GM18867 (cell line): ENCODE results near the gene CRTC1.
A peak's percentile ranks its signal among the peaks of the same experiment; 100 is the strongest.

Experiments
- ATAC-seq: cut with Tn5 transposase; IDR thresholded peaks from one replicate; pipeline ENCODE4 v1.9.1; 2021; ENCODE audit warnings: mild to moderate bottlenecking, moderate library complexity; ENCODE audit not compliant: unreplicated experiment

The CRTC1 gene, protein sequence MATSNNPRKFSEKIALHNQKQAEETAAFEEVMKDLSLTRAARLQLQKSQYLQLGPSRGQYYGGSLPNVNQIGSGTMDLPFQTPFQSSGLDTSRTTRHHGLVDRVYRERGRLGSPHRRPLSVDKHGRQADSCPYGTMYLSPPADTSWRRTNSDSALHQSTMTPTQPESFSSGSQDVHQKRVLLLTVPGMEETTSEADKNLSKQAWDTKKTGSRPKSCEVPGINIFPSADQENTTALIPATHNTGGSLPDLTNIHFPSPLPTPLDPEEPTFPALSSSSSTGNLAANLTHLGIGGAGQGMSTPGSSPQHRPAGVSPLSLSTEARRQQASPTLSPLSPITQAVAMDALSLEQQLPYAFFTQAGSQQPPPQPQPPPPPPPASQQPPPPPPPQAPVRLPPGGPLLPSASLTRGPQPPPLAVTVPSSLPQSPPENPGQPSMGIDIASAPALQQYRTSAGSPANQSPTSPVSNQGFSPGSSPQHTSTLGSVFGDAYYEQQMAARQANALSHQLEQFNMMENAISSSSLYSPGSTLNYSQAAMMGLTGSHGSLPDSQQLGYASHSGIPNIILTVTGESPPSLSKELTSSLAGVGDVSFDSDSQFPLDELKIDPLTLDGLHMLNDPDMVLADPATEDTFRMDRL

DNA sequence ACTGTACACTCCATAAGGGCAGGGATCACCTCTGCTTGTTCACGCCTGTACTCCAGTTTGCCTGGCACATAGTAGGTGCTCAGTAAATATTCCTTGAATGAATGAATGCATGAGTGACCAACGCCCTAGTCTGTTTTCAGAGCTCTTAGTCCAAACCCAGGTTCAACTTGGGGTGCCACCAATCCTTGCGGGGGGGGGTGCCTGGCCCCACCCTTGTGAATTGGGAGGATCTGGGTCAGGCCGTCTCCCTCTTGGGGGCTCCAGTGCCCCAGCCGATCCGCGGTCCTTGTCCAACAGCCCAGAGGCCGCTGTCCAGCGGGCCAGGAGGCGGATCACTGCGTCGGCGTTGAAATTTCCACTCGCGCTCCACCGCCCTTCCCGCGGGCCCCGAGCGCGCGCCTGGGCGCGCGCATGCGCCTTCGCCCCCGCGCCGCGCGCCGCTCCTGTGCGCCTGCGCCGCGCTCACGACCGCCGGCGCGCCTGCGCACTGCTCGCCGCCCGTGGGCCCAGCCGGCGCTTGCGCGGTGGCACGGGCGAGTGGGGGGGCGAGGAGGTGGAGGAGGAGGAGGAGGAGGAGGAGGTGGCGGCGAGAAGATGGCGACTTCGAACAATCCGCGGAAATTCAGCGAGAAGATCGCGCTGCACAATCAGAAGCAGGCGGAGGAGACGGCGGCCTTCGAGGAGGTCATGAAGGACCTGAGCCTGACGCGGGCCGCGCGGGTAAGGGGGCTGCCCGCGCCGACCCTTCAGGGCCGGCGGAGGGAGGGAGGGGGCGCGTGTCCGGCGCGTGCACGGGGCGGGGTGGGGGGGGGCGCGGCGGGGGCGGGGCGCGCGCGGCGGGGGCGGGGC lies at the start of gene CRTC1:
Gene CRTC1, plus strand, starts transcription at position 572 of the 849 bp plus-strand sequence. Its CDS starts 23 bp downstream, at position 595.
- peak; percentile 75 for ATAC-seq

DNA sequence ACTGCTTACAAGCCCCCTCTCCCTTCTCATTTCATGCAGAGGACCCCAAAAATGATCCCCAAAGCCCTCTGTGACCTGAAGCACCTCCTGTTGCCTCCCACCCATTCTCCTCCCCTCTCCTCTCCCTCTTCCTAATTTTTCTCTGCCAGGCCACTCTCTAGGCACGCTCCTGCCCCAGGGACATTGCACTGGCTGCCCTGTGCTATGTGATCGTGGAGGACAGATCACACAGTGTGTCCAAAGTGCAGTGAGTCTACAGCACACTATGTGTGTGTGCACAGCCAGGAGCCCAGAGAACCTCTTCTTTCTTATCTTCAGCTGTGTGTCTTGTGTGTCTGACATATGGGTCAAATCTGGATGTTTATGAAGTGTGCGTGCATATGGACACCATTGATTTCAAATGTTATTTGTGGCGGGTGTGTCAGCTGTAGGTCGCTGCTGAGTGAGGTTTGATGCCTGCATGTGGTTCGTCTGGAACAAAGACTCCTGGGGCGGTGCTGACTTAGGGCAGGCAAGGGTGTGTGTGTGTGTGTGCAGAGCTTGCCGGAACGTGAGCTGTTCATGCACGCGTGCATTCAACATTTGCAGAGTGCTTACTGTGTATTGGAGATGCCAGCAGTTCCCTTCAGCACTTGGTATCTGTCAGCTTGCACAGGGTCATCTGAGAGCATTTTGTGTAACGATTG lies 48.7 kb upstream of the CRTC1 start:
- no peak for ATAC-seq

DNA sequence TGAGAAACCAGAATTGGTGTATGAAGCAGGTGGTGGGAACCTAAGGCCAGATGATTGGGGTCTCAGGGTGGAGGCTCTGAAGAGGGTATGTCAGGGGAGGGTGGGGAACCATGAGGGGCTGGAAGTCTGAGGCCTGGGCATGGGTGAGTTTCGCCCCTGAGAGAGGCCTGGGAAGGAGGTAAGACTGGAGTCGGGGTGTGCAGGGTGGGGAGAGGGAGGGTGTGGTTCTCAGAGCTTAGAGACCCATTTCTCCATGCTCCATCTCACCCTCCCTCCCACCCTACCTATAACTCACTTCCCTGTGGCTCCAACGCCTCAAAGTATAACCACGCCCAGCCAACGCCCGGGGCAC lies 47.7 kb upstream of the CRTC1 start:
- ATAC-seq, result no peak

DNA sequence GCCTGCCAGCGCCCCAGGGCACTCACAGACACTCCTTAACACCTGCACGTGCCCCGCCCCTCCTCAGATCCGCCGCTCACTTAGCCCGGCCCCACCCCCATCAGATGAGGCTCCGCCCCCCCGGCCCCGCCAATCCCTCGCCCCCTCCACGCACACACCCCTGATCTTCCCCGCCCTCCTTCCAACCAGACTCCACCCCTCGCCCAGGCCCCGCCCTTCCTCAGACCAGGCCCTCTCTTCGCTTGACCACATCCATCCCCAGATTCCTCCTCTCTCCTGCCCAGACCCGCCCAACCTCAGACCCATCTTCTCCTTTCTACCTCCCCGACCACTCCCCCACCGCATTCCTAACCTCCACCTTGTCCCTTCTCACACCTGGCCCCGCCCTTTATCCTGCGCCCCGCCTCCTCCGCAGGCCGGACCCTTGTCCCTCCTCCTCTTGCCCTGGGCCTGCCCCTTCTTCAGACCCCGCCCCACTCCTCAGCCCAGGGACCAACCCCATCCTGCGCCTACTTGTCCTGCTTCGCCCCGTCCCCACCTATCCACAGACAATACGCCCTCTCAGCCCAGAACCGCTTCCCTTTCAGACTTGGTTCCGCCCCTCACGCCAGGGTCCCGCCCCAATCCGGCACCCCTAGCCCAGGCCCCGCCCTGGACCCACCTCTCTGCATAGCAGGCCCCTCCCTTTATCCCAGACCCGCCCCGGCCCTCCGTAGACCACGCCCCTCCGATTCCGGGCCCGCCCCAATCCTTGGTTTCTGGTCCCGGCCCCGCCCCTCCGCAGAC lies 47.1 kb upstream of the CRTC1 start:
- peak; percentile 84 for ATAC-seq

DNA sequence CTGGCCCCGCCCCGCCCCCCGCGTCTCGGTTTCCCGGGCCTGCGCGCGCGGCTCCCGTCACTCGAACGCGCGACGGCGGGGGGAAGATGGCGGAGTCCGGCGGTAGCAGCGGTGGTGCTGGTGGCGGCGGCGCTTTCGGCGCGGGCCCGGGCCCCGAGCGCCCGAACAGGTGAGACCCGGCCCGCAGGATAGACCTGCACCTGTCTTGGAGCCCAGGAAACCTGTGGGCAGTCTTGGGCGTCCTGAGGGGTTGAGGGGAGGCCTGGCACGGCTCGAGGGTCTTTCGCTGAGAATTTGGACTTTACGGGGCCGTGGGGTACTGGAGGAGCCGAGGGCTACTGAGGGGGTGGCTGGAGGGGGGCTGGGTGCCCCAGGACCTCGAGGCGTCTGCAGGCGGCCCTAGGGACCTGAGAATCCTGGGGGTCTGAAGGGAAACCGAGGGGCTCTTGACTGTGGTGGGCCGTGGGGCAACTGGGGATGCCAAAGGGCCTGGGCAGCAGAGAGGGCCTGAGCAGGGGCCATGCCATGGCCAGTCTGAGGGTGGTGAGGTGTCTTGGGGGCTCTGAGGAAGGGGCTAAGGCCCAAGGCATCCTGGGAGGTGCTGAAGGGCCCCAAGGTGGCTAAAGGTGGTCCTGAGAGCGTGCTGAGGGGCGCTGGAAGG lies 46.4 kb upstream of the CRTC1 start, which contains the start of gene KLHL26:
Gene KLHL26, plus strand, starts transcription at position 60 of the 661 bp plus-strand sequence. Its CDS starts 27 bp downstream, at position 87.
- ATAC-seq, result no peak

DNA sequence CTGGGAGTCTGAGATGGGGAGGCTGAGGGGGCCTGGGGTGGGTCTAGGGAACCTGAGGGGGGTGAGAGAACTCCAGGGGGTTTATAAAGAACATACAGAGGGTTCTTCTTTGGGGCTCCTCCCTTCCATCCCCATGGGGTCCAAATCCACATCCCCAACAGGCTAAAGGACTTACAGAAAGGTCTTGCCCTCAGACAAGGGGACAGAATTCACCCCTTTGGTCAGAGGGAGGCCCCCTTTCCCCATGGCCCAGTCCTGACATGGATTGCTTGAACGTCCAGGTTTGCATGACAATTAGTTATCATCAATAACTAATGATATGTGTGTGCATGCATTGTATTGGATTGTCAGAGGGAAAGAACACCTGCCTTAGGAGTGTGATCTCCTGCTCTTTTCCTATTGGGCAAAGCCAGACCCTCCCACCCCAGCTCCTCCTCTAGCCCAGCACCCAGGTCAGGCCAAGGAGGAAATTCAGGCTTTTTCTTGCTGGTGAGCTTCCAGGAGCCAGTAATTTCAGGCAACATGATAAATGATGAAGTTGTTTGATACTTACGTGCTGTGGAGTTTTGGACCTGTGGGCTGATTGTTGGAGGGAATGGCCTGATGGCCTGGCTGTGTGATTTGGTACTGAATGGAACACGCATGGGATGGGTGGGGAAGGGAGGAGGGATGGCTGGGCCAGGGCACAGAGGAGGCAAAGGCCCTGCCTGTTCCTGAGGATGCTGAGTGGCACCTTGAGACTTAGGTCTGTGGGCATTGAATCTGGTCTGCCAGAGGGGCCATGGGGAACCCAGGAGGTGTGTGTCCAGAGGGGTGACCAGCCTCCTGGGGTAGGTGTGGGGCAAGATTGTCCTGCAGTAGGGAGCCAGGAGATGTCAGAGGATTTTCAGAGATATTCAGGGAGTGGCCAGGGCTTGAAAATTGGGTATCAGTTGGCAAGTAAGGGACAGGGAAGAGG lies 45.5 kb upstream of the CRTC1 start:
- no peak for ATAC-seq

DNA sequence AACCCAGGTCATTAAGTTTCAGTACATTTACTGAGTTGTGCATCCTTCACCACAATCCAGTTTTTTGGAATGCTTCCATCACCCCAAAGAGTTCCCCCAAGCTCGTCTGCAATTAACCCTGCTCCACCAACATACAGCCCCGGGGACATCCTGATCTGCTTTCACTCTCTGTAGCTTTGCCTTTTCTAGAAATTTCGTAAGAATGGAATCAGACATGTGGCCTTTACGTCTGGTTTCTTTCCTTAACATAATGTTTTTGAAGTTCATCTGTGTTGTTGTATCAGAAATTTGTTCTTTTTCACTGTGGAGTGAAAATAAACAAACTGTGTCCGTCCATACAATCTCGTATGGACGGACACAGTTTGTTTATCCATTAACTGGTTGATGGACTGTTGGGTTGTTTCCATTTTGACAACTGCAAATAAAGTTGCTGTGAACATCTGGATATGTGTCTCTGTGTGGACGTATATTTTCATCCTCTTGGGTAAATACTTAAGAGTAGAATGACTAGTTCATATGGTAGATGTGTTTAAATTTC lies 43.7 kb upstream of the CRTC1 start:
- ATAC-seq, result no peak

DNA sequence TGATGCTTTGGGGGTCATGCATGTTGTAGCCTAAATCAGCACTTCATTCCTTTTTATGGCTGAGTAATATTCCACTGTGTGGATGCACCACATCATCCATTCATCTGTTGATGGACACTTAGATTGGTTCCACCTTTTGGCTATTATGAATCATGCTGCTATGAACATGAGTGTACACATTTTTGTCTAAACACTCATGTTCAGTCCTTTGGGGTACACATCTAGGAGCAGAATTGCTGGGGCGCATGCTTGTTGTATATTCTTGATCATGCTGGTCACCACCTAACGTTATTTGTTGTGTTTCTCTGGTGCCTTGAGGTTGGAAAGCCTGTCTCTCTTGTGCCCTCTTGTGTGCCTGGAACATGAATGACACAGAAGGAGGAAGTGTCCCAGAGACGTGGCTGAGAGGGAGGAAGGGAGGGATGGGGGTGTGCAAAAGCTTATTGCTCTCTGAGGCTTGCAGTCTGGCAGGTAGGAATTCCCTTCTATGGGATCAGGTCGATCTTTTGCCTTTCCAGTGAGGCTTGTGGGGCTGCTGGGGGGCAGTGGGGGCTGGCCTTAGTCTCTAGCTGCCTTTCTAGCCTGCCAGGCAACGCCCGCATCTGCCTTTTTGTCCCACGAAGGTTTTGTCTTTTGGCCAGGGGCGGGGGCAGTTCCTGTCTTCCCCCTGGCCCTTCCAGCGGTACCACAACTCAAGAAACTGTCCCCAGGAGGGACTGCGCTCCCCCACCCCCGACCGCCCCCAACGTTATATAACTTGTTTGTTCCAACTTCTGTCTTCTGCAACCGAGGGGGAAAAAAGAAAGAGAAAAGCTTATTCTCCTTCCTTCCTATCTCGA lies 39.1 kb upstream of the CRTC1 start:
- no peak for ATAC-seq

DNA sequence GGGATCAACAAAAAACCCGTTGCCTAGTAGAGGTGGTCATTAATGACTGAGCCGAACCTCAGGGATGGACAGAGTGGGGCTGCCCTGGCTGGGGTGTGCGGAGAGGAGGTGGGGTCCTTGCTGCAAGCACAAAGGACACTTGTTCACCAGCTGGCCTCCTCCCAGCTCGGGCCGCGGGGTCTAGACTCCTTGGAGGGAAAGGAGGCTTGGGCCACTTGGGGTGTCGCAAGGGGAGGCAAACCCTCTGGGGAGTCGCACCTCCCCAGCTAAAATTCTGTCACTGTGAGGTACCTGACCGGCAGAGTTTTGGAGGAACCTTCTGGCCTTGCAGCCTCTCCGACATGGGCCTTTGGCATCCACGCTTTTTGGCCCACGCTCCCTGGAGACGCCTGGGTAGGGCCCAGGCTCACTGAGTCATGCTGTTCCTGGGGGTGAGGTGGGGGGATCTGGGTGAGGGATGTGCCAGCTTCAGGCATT lies 38.4 kb upstream of the CRTC1 start:
- no peak for ATAC-seq

DNA sequence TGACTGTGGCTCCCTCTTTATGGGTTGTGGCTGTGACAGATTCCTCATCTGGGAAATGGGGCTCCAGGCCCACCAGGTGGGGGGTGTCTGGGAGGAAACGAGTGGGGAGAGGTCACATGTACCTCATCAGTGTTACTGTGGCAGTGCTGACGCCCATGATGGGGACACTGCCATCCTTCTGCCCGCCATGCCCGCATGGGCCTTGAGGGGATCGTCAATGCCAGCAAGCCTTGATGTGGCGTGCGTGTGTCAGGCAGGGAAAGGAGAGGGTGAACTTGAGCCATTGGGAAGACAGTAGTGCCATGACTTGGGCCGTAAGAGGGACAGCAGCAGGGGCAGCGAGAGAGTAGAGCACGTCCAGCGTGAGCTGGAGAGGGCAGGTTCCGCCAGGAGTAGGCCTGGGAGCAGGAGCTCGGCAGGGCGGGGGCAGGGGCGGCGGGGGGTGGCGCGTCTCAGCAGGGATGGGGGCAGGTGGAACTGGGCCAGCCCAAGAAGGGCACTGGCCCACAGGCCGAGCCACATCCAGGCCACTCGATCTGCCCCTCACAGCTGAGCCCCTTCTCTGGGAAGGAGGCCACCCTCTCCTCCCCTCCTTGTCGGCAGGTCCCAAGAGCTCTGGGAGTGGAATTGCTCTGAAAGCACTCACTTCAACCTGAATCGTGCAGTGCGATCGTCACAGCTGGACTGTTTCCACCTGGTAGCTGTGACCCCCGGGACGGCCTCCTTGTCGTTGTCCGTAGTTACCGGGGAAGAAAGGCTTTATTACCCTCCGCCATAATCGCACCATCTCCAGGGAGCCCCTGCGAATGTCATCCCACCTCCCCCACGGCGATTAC lies 36.7 kb upstream of the CRTC1 start:
- no peak for ATAC-seq

DNA sequence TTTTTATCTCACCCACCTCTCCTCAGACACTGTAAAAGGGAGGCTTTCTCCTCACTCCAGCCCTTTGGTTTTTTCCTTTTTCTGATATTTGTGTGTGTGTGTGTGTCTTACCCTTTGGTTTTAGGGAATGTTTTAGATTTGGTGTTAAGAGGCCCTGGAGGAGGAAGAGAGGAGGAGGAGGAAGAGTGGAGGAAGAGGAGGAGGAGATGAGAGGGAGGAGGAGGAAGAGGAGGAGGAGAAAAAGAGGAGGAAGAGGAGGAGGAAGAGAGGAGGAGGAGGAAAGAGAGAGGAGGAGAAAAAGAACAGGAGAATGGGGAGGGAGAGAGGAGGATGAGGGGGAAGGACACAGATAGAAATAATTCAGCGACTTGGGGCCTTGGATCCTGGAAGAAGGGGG lies 36.1 kb upstream of the CRTC1 start:
- ATAC-seq, result no peak

DNA sequence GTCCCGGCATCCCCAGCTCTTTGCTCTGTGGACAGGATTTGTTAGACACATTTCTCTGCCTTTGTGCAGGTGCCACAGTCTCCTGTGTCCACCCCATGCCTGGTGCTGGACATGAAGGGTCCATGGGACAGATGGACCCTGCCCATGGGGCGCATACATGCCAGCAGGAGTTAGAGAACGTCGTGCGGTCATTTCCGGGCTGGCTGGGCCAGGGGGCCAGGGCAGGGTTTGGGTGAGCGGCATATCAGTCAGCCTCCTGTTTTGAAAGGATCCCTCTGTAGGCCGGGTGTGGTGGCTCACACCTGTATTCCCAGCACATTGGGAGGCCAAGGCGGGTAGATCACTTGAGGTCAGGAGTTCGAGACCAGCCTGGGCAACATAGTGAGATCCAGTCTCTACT lies 35.7 kb upstream of the CRTC1 start:
- ATAC-seq, result no peak

DNA sequence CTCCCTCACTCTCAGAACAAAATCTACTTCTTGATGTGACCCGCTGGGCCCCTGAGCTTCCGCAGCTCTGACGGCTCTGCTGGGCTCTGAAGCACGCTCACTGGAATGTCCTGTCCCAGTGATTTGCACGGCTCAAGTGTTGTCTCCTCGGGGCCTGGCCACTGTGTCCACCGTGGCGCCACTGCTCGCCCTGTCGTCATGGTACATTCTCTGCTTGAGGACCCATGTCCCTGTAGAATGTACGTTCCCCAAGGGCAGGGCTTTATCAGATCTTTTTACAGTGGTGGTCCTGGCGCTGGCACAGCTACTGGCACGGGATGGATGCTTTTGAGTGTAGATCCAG lies 34.5 kb upstream of the CRTC1 start:
- ATAC-seq, result no peak

DNA sequence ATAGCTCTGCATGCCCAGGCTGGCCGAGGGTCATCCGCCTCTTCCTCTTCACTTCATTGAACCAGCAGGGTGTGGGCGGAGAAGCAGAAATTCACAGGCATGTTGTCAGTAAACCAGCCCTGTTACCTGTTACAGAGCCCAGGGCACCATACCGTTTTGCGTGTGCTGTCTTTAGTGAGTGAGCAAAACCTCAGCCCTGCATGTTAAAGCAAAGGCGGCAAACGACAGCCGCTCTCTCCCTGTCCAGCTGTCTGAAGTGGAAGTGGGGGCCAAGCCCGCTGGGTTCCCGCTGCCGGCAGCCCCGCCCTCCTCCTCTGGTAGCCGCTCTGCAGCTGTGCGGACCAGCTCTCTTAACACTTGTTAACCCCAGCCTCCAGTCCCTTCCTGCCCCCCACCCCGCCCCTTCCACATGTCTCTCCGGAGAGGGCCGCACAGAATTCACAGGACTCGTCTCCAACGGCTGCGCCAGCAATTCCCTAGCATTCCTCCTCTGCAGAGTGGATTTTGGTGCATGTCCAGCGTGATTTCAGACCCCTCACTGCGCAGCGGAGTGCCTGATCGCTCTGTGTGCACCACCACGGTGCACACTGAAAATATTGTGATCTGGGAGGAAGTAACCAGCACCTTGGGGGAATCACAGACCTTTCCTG lies 34.0 kb upstream of the CRTC1 start:
- no peak for ATAC-seq

DNA sequence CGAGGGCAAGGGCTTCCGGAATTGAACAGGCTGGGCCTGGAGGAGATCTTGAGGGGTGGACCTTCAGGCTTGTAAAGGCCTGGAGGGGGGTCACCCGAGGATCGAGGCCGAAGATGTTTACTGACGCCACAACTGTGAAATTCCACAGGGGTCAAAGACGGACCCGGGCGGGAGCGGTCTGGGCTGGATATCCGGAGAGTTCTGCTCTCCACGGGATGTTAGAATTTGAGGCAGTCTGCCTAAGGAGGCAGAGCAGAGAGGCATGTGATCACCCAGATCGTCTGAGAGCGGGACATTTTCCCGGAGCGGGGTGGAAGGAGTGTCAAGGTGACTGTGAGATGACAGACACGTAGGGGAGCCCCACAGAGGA lies 33.5 kb upstream of the CRTC1 start:
- no peak for ATAC-seq

DNA sequence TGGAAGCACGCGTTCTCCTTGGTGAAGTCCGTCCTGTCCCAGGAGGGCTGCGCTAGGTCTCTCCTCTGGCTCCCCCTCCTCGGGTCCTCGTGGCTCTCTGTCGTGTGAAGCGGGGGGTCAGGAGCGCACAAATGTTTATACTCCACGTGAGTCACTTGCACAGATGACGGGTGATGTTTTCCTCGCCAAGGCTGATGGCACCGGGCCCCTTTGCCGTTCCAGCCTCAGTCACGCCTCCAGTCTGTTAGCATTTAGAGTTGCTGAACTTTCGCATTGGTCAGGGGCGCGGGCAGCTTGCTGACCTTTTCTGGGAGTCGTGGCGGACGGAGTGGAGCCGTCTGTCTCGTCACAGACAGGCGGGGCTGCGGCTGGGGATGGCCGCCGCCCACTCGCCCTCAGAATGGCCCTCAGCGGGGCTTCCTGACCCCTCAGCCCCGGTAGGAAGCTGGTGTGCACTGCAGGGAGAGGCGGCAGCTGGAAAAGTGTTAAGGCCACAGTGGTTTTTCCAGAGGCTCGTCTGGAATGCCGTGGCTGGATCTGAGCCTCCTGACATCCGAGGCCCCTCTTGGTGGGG lies 32.9 kb upstream of the CRTC1 start:
- ATAC-seq, result no peak
